ENCODE data around the gene LRRC15.

The LRRC15 gene

DNA sequence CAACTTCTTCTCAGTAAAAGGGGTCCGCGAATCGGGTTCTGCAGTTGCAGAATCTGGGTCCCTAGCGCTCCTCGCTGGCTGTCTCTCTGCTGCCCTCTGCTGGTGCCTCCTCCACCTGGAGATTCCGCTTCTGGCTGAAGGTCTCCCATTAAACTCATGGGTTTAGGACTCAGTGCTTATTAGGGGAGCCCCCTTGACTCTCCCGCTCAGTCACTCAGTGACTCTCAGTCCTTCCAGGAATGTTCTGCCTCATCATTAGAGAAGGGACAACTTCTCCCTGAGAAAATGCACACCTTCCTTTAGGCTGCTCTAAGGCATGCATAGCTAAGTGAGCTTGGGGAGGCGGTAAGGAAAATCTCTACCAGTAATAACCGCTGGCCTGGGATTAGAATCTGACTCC is 25.5 kb downstream of the LRRC15 start:
- peak; percentile 91 for DNase-seq (ENCODE audit: insufficient read length, low spot score)
- TF ChIP-seq, protein P1, sequence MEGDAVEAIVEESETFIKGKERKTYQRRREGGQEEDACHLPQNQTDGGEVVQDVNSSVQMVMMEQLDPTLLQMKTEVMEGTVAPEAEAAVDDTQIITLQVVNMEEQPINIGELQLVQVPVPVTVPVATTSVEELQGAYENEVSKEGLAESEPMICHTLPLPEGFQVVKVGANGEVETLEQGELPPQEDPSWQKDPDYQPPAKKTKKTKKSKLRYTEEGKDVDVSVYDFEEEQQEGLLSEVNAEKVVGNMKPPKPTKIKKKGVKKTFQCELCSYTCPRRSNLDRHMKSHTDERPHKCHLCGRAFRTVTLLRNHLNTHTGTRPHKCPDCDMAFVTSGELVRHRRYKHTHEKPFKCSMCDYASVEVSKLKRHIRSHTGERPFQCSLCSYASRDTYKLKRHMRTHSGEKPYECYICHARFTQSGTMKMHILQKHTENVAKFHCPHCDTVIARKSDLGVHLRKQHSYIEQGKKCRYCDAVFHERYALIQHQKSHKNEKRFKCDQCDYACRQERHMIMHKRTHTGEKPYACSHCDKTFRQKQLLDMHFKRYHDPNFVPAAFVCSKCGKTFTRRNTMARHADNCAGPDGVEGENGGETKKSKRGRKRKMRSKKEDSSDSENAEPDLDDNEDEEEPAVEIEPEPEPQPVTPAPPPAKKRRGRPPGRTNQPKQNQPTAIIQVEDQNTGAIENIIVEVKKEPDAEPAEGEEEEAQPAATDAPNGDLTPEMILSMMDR (IDR thresholded peaks at IDR 0.05; ENCODE audit: insufficient read depth, missing control alignments) = peak; percentile 94
- FAIRE-seq = no peak

DNA sequence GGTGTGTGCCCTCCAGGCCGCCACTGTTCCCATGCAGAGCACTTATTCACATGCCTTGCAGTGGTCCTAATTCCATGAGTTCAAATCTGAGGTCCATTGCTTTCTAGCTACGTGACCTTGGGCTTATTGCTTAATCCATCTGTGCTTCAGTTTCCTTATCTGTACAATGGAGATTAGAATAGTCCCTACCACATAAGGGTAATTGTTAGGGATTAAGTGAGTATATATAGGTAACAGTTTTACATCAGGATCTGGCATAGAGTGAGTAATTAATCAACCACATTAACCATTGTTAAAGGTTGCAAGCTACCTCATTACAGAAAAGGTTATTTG is 26.0 kb downstream of the LRRC15 start:
- peak; percentile 73 for FAIRE-seq
- no peak for DNase-seq (ENCODE audit: insufficient read length, low spot score)
- TF ChIP-seq, protein P1 (IDR thresholded peaks at IDR 0.05; ENCODE audit: insufficient read depth, missing control alignments) = no peak

DNA sequence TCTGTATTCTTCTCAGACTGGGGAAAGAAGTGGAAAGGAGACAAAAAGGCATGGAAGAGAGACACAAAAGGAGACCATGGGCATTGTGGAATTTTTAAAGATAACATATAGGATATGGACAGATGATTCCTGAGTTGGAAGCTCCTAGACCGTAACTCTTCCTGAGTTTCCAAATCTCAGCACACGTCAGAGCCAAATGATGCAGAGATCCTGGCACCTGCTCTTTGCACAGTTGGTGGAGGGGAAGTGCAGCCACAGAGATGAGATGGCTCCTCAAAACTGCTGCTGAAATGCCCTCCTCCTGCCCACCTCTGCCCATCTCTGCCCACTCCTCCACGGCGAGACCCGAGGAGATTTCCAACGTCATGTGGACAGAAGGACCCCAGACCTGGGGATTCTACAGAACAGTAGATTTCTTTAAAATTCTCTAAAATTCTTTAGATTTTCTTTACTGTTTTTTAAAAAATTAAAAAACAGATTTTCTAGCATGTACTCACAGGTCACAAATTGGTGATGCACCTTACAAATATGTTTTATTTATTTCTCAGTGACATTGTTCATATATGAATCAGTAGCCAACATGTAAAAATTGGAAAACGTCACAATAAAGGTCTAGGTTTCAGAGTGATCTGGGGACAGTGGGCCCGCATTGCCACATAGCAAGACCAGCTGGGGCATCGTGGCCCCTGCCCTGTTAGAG is 26.5 kb downstream of the LRRC15 start:
- FAIRE-seq (no peak), DNase-seq (ENCODE audit: insufficient read length, low spot score) (no peak)
- TF ChIP-seq, protein P1 (IDR thresholded peaks at IDR 0.05; ENCODE audit: insufficient read depth, missing control alignments) = no peak

DNA sequence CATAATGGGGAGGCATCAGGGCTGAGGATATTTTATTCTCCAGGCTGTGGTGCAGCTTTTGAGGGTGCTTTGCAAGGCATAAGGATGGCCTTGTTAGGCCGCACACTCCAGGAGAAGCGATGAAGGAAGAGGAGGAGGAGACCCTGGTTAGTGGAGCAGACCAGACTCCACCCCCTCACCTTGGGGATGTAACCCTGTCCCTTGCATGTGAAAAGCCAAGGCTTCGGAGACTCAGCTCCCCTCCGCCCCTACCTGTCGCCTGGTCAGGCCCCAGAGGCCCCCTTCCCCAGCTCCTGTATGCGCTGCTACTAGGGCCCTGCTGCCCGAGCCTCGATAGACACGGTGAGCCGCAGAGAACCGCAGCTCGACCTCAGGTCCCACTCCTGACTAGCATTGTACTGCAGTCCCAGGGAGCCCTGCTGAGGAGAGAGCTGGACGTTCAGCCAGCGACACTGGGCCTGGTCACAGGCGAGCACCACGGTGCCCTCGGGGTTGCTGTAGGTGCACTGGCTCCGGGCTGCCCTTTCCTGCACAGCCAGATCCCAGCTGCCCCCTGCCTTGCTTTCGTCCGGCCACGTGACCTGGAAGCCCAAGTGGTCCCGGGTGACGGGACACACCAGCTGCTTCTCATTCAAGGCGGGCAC is 28.7 kb downstream of the LRRC15 start:
- DNase-seq (ENCODE audit: insufficient read length, low spot score) = no peak
- TF ChIP-seq, protein P1 (IDR thresholded peaks at IDR 0.05; ENCODE audit: insufficient read depth, missing control alignments) = no peak

DNA sequence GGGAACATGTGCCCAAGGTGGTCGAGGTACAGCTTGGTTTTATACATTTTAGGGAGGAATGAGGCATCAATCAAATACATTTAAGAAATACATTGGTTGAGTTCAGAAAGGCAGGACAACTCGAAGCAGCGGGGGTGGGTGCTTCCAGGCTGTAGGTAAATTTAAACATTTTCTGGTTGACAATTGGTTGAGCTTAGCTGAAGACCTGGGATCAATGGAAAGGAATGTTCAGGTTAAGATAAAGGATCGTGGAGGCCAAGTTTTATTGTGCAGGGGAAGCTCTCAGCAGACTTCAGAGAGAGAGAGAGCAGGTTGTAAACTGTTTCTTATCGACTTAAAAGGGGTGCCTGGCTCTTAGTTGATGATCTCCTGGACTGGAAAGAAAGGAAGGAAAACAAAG is 29.7 kb downstream of the LRRC15 start:
- FAIRE-seq (no peak), DNase-seq (ENCODE audit: insufficient read length, low spot score) (no peak)
- TF ChIP-seq, protein P1 (IDR thresholded peaks at IDR 0.05; ENCODE audit: insufficient read depth, missing control alignments) = no peak

More for the DNA sequence above, 28.7 kb downstream of the LRRC15 start:
- FAIRE-seq = no peak

DNA sequence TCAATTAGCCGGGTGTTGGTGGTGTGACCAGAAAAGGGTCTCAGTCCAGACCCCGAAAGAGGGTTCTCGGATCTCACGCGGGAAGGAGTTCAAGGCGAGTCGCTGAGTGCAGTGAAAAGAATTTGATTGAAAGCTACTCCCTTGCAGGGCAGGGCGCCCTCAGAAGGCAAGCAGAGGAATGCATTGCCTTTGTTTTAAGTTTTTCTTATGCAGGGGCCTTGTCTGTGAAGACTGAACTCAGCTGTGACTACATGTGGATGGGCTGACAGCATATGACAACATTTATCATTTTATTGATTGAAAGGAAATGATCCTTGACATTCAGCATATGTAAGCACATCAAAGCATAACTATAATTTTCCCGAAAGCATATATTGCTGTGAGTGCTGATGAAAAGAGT is 30.2 kb downstream of the LRRC15 start:
- FAIRE-seq = no peak
- no peak for DNase-seq (ENCODE audit: insufficient read length, low spot score)
- TF ChIP-seq, protein P1 (IDR thresholded peaks at IDR 0.05; ENCODE audit: insufficient read depth, missing control alignments) = no peak

Data from D721Med (cell line).